ENCODE measurements around the gene TNFSF9. TPM values are rescaled to one million over a fixed set of nuclear protein-coding genes. Genes with fewer than 3 reads are reported as not detected.
"Not testable (repeated sequence)": the region's sequence is repeated elsewhere in the genome, so short reads cannot be mapped to it uniquely, and the experiment has no call there.

TNFSF9 gene
- total RNA-seq, 4 donors from 2014 or later = 0.66 to 1.3 (median 1.2) TPM; not detected in 1

DNA sequence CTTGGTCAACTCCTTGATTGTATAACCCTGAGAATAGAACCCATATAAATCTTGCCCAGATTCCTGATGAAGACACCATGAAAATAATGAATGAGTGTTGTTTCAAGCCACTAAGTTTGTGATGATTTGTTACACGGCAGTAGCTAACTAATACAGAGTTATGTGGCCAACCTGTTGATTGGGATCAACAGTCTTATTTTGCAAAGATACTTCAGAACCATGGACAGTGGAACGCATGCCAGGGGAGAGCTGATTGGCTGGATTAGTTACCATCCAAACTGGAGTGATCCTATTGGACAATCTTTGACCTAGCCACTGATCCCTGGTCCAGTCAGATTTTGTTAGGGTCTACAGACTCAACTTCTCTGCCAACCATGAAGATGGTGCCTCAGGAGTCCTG, 33.6 kb downstream of the TNFSF9 start:
- Histone ChIP-seq H3K27me3 (no peaks in the 10 kb centered on the region), H3K4me1 (no peaks in the 10 kb centered on the region), H3K36me3 (no peaks in the 10 kb centered on the region), H3K9me3 (peaks cover 0 to 14% (median 0%) of the 10 kb centered on the region in 4 donors), H3K4me3 (no peak overlapping the region), H3K27ac (no peak overlapping the region)
- 63 to 65% methylated on average over 2 of the region's 2 CpGs for WGBS, 2 donors
- no peak for DNase-seq (ENCODE audit: low spot score in 2 of 2)
- no peak for TF ChIP-seq POLR2A (IDR thresholded peaks at IDR 0.05)
- TF ChIP-seq, protein P1, sequence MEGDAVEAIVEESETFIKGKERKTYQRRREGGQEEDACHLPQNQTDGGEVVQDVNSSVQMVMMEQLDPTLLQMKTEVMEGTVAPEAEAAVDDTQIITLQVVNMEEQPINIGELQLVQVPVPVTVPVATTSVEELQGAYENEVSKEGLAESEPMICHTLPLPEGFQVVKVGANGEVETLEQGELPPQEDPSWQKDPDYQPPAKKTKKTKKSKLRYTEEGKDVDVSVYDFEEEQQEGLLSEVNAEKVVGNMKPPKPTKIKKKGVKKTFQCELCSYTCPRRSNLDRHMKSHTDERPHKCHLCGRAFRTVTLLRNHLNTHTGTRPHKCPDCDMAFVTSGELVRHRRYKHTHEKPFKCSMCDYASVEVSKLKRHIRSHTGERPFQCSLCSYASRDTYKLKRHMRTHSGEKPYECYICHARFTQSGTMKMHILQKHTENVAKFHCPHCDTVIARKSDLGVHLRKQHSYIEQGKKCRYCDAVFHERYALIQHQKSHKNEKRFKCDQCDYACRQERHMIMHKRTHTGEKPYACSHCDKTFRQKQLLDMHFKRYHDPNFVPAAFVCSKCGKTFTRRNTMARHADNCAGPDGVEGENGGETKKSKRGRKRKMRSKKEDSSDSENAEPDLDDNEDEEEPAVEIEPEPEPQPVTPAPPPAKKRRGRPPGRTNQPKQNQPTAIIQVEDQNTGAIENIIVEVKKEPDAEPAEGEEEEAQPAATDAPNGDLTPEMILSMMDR (IDR thresholded peaks at IDR 0.05) = no peak
- TF ChIP-seq EP300 (IDR thresholded peaks at IDR 0.05) = no peak

DNA sequence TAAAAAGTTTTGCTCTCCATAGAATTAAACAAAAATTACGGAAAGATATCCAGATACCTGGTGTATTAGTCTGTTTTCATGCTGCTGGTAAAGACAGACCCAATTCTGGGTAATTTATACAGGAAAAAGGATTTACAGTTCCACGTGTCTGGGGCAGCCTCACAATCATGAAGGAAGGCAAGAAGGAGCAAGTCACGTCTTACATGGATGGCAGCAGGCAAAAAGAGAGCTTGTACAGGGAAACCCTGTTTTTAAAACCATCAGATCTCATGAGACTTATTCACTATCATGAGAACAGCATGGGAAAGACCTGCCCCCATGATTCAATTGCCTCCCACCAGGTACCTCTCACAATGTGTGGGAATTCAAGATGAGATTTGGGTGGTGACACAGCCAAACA, 35.9 kb downstream of the TNFSF9 start:
- not testable (repeated sequence) for H3K4me3 ChIP-seq; H3K27me3 ChIP-seq; H3K4me1 ChIP-seq; DNase-seq (ENCODE audit: low spot score in 2 of 2); H3K36me3 ChIP-seq; H3K27ac ChIP-seq
- 58 to 68% methylated on average over 3 of the region's 3 CpGs for WGBS, 2 donors
- H3K9me3 ChIP-seq = peaks cover 0 to 22% (median 0%) of the 10 kb centered on the region in 4 donors

DNA sequence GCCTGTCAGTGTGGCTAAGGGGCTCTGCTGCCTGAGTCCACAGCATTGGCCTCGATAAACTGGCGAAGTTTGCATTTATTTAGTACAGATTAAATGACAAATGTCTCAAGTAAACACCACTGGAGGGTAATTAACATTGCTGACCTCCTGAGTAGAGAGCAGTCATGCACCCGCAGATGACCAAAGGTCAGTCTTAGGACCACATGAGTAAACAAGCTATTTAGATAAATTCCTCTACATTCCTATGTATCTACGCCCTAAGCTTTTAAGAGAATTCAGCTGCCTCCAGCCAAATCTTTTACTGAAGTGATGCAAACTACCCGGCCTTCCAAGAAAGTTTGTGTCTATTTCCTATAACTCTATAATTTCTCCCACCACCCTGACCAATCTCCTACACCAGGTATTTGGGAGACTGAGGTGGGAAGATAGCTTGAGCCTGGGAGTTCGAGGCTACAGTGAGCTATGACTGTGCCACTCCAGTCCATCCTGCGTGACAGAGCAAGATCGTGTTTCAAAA, 37.2 kb downstream of the TNFSF9 start:
- 64 to 65% methylated on average over 8 of the region's 8 CpGs for WGBS, 2 donors
- TF ChIP-seq EP300 (IDR thresholded peaks at IDR 0.05) (no peak), POLR2A (IDR thresholded peaks at IDR 0.05) (no peak)
- TF ChIP-seq, protein P1 (IDR thresholded peaks at IDR 0.05) = no peak
- Histone ChIP-seq H3K4me1 (no peaks in the 10 kb centered on the region), H3K9me3 (peaks cover 0 to 26% (median 0%) of the 10 kb centered on the region in 4 donors), H3K27ac (no peak overlapping the region), H3K27me3 (no peaks in the 10 kb centered on the region), H3K4me3 (no peak overlapping the region), H3K36me3 (no peaks in the 10 kb centered on the region)
- DNase-seq (ENCODE audit: low spot score in 2 of 2) = no peak

DNA sequence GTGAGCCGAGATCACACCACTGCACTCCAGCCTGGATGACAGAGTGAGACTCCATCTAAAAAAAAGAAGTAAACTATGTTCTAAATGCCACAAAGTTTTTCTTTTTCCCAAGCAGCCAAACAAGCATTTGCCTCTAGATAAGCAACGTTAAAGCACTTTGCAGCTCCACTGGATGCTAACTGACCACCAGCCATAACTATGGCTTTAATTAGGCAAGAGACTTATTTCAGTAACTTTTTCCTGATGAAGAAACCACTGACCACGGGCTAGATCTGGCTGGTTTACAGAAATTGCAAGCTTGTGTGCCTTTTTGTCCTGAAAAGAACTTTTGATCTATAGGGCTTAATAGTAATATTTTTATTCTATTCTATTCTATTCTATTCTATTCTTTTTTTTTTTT, 38.0 kb downstream of the TNFSF9 start:
- no peak for DNase-seq (ENCODE audit: low spot score in 2 of 2)
- peaks cover 0 to 23% (median 0%) of the 10 kb centered on the region in 4 donors for H3K9me3 ChIP-seq
- 46 to 62% methylated on average over 3 of the region's 3 CpGs for WGBS, 2 donors

GRCh38 chr19:6570764-6571163, 39.9 kb downstream of the TNFSF9 start:
- H3K4me1 ChIP-seq = no peaks in the 10 kb centered on the region
- peaks cover 0 to 12% (median 0%) of the 10 kb centered on the region in 4 donors for H3K9me3 ChIP-seq
- H3K27ac ChIP-seq = no peak overlapping the region
- TF ChIP-seq EP300 (IDR thresholded peaks at IDR 0.05) (no peak), POLR2A (IDR thresholded peaks at IDR 0.05) (no peak)
- TF ChIP-seq, protein P1 (IDR thresholded peaks at IDR 0.05) = no peak
- no peaks in the 10 kb centered on the region for H3K36me3 ChIP-seq
- DNase-seq (ENCODE audit: low spot score in 2 of 2) = no peak
- H3K27me3 ChIP-seq = no peaks in the 10 kb centered on the region
- WGBS, 2 donors = 75 to 83% methylated on average over 3 of the region's 3 CpGs
- no peak overlapping the region for H3K4me3 ChIP-seq

More for the DNA sequence above, 38.0 kb downstream of the TNFSF9 start:
- H3K36me3 ChIP-seq = no peaks in the 10 kb centered on the region
- no peaks in the 10 kb centered on the region for H3K27me3 ChIP-seq
- no peak overlapping the region for H3K4me3 ChIP-seq
- no peak for TF ChIP-seq POLR2A (IDR thresholded peaks at IDR 0.05)
- no peak for TF ChIP-seq EP300 (IDR thresholded peaks at IDR 0.05)
- TF ChIP-seq, protein P1 (IDR thresholded peaks at IDR 0.05) = no peak
- no peak overlapping the region for H3K27ac ChIP-seq
- H3K4me1 ChIP-seq = no peaks in the 10 kb centered on the region

- H3K27me3 ChIP-seq = no peaks in the 10 kb centered on the region
- no peaks in the 10 kb centered on the region for H3K36me3 ChIP-seq
- peaks cover 0 to 12% (median 0%) of the 10 kb centered on the region in 4 donors for H3K9me3 ChIP-seq
These were observed 40.3 kb downstream of the TNFSF9 start for GRCh38 chr19:6571167-6571566.

More at GRCh38 chr19:6571167-6571566, 40.3 kb downstream of the TNFSF9 start:
- Histone ChIP-seq H3K4me1 (no peaks in the 10 kb centered on the region), H3K4me3 (no peak overlapping the region), H3K27ac (no peak overlapping the region)
- no peak for DNase-seq (ENCODE audit: low spot score in 2 of 2)
- TF ChIP-seq EP300 (IDR thresholded peaks at IDR 0.05) (no peak), POLR2A (IDR thresholded peaks at IDR 0.05) (no peak)
- TF ChIP-seq, protein P1 (IDR thresholded peaks at IDR 0.05) = no peak
